Cardiac muscle cell (in vitro differentiated cells and primary cell): ENCODE results near the gene CCL2. TPM values are rescaled to one million over a fixed set of nuclear protein-coding genes. Genes with fewer than 3 reads are reported as not detected.

Experiments used
- DNase-seq, 2 donors: peaks; one replicate each; pipeline versions ENCODE4 v3.0.0 to v3.0.0-alpha.2; 2010 to 2017; ENCODE audit warnings: low read depth in 1 of 2, low spot score in 1 of 2
- H3K27ac ChIP-seq: fragments of 200-600 bp; sonication (generic); 2 replicates; pipeline ENCODE4 v1.5.1; 2016
- H3K27me3 ChIP-seq: fragments of 200-600 bp; sonication (generic); 2 replicates; pipeline ENCODE4 v1.6.0; 2016; ENCODE audit warnings: control low read depth
- H3K36me3 ChIP-seq: fragments of 200-600 bp; sonication (generic); 2 replicates; pipeline ENCODE4 v1.5.1; 2016; ENCODE audit warnings: control low read depth
- H3K4me1 ChIP-seq: fragments of 200-600 bp; sonication (generic); 2 replicates; pipeline ENCODE4 v1.8.1; 2017; ENCODE audit warnings: low read depth, mild to moderate bottlenecking, mixed run types
- H3K4me3 ChIP-seq: fragments of 200-600 bp; sonication (generic); 2 replicates; pipeline ENCODE4 v1.5.1; 2016; ENCODE audit warnings: mild to moderate bottlenecking
- H3K9me3 ChIP-seq: fragments of 200-600 bp; sonication (generic); 2 replicates; pipeline ENCODE4 v1.5.1; 2017; ENCODE audit warnings: low read depth, mild to moderate bottlenecking, control low read depth
- polyA plus RNA-seq: library from polyadenylated mRNA; unstranded; fragments of >200 nt; fragmentation: Nextera tagmentation; extraction: Ambion mirVana; gene quantifications from 2 replicates; pipeline ENCODE4 v1.2.1, GENCODE V29; 2016
- total RNA-seq: library from RNA; depleted of rRNA; stranded (reverse); fragments of >200 nt; gene quantifications from 2 replicates; pipeline ENCODE4 v1.2.3, GENCODE V29; 2016
- TF ChIP-seq, protein P1 (sequence below): IDR thresholded peaks from 2 replicates; pipeline ENCODE4 v1.5.1; 2012; ENCODE audit warnings: low read depth, mild to moderate bottlenecking, low read length

The CCL2 gene
- total and polyA plus RNA-seq, 2 experiments from 2014 or later, result 0.54 to 0.77 TPM

- Histone ChIP-seq H3K27ac (no peak overlapping the region), H3K27me3 (no peaks in the 10 kb centered on the region), H3K4me1 (no peaks in the 10 kb centered on the region), H3K4me3 (no peak overlapping the region), H3K36me3 (no peaks in the 10 kb centered on the region), H3K9me3 (no peaks in the 10 kb centered on the region)
- TF ChIP-seq, protein P1, sequence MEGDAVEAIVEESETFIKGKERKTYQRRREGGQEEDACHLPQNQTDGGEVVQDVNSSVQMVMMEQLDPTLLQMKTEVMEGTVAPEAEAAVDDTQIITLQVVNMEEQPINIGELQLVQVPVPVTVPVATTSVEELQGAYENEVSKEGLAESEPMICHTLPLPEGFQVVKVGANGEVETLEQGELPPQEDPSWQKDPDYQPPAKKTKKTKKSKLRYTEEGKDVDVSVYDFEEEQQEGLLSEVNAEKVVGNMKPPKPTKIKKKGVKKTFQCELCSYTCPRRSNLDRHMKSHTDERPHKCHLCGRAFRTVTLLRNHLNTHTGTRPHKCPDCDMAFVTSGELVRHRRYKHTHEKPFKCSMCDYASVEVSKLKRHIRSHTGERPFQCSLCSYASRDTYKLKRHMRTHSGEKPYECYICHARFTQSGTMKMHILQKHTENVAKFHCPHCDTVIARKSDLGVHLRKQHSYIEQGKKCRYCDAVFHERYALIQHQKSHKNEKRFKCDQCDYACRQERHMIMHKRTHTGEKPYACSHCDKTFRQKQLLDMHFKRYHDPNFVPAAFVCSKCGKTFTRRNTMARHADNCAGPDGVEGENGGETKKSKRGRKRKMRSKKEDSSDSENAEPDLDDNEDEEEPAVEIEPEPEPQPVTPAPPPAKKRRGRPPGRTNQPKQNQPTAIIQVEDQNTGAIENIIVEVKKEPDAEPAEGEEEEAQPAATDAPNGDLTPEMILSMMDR, result no peak
- no peak for DNase-seq
Measured at GRCh38 chr17:34305061-34305460, 50.0 kb downstream of the CCL2 start.

DNA sequence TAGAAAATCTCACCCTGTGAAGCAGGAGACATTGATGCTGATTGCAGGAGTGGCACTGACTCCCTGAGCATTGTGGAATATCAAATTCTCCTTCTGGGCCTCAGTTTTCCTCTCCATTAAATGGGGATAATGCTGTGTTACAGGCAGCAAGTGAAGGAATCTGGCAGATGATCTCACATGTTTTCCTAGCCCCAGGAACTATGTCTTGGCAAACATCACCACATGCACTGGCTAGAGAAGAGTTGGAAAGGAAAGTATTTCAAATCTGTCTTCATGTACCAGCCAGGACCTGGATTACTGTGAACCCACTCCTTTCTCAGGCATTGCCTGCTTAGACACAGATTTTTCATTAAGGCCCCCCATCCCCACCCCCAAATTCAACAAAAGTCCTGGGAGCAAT is 50.5 kb downstream of the CCL2 start:
- Histone ChIP-seq H3K4me1 (no peaks in the 10 kb centered on the region), H3K36me3 (no peaks in the 10 kb centered on the region), H3K27ac (no peak overlapping the region), H3K9me3 (no peaks in the 10 kb centered on the region), H3K27me3 (peaks cover 5% of the 10 kb centered on the region), H3K4me3 (no peak overlapping the region)
- no peak for DNase-seq
- TF ChIP-seq, protein P1, result no peak

DNA sequence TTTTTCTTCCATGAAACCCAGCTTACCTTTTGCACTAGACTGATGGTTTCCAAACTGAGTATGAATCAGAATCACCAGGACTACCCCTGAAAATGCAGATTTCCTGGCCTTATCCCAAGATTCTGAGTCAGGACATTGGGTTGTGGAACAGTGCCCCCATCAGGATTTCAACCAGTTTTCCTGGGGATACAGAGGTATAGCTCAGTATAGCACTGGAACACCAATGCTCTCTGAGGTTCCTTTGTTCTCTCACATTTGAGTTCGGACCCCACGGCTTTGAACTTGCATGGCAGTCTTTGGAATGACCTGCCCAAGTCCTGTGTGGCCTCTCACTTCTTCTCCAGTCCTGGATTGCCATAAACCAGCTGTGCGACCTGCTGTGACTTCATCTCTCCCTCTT is 51.4 kb downstream of the CCL2 start:
- H3K27ac ChIP-seq, result no peak overlapping the region
- H3K27me3 ChIP-seq, result peaks cover 12% of the 10 kb centered on the region
- peak; percentile 10 to 88 for DNase-seq
- H3K4me3 ChIP-seq, result no peak overlapping the region
- TF ChIP-seq, protein P1, result peak; percentile 64
- no peaks in the 10 kb centered on the region for H3K9me3 ChIP-seq
- H3K4me1 ChIP-seq, result no peaks in the 10 kb centered on the region
- no peaks in the 10 kb centered on the region for H3K36me3 ChIP-seq

Other genes with a start within 250 kb of the CCL2 start
- gene CCL7, start 14.9 kb downstream of the CCL2 start, total RNA-seq, result not detected in 2 replicates
- not detected in 2 replicates for gene CCL7, start 14.9 kb downstream of the CCL2 start, polyA plus RNA-seq
- gene CCL11, start 30.5 kb downstream of the CCL2 start, total RNA-seq, result not detected in 2 replicates
- gene CCL11, start 30.5 kb downstream of the CCL2 start, polyA plus RNA-seq, result not detected in 2 replicates
- gene CCL8, start 64.2 kb downstream of the CCL2 start, total RNA-seq, result not detected in 2 replicates
- gene CCL8, start 64.2 kb downstream of the CCL2 start, polyA plus RNA-seq, result not detected in 2 replicates
- not detected in 2 replicates for gene CCL13, start 101.2 kb downstream of the CCL2 start, total RNA-seq
- gene CCL13, start 101.2 kb downstream of the CCL2 start, polyA plus RNA-seq, result not detected in 2 replicates
- gene CCL1, start 107.9 kb downstream of the CCL2 start, total RNA-seq, result not detected in 2 replicates
- gene CCL1, start 107.9 kb downstream of the CCL2 start, polyA plus RNA-seq, result not detected in 2 replicates